IMR-90 (cell line): Measurements from ENCODE around the gene DNAJB2. TPM values are rescaled to one million over a fixed set of nuclear protein-coding genes. Genes with fewer than 3 reads are reported as not detected.

ENCODE experiments used
- ATAC-seq: fragments of 200-7000 bp; cut with Tn5 transposase; 2 replicates; pipeline ENCODE4 v1.9.1; 2020; ENCODE audit warnings: low read depth, mild to moderate bottlenecking, moderate library complexity
- BruUV-seq: library from RNA; stranded (reverse); fragments of 400-500 nt; replicated peaks from 2 replicates; lab custom pipeline; 2021; lab: Mats Ljungman, UMichigan
- CTCF ChIA-PET: fragments of 300-600 bp; formaldehyde crosslinking; extraction: SDS; loops from one replicate; lab custom pipeline; 2021; ENCODE audit warnings: antibody characterized with exemption; lab: Yijun Ruan, JAX
- POLR2A ChIA-PET: fragments of 300-600 bp; sonication (Branson Sonifier 250); formaldehyde crosslinking; loops from one replicate; lab custom pipeline; 2022; ENCODE audit warnings: antibody characterized with exemption; ENCODE audit not compliant: unreplicated experiment; lab: Charles Lee
- DNase-seq: peaks from one replicate; pipeline ENCODE4 v3.0.0; 2013
- H2AFZ ChIP-seq: replicated peaks from 2 replicates; pipeline ENCODE3; 2013; ENCODE audit warnings: low read length, mild to moderate bottlenecking; ENCODE audit not compliant: poor library complexity
- H2AK5ac ChIP-seq: 2 replicates; pipeline ENCODE4 v1.6.1; 2013; ENCODE audit warnings: low read depth, low read length, inconsistent platforms
- H2AK9ac ChIP-seq: replicated peaks from 2 replicates; pipeline ENCODE3; 2013; ENCODE audit warnings: mild to moderate bottlenecking, low read depth, low read length, moderate library complexity; ENCODE audit not compliant: poor library complexity
- H2BK120ac ChIP-seq: 2 replicates; pipeline ENCODE4 v1.6.1; 2013; ENCODE audit warnings: low read depth, low read length, inconsistent platforms
- H2BK15ac ChIP-seq: 3 replicates; pipeline ENCODE4 v1.6.1; 2013; ENCODE audit warnings: low read depth, low read length, inconsistent platforms
- H2BK20ac ChIP-seq: 2 replicates; pipeline ENCODE4 v1.6.1; 2013; ENCODE audit warnings: low read depth, mild to moderate bottlenecking, inconsistent platforms, low read length, moderate library complexity
- H2BK5ac ChIP-seq: 2 replicates; pipeline ENCODE4 v1.6.1; 2013; ENCODE audit warnings: mild to moderate bottlenecking, low read depth, low read length, inconsistent platforms; ENCODE audit not compliant: poor library complexity, severe bottlenecking
- H3K14ac ChIP-seq: replicated peaks from 2 replicates; pipeline ENCODE4 v1.6.1; 2013; ENCODE audit warnings: low read depth, low read length, inconsistent platforms
- H3K18ac ChIP-seq: 2 replicates; pipeline ENCODE4 v1.6.1; 2013; ENCODE audit warnings: low read depth, low read length, control low read depth
- H3K23ac ChIP-seq: 2 replicates; pipeline ENCODE4 v1.6.1; 2013; ENCODE audit warnings: low read depth, low read length, inconsistent platforms
- H3K27ac ChIP-seq: 2 replicates; pipeline ENCODE4 v1.5.1; 2013; ENCODE audit warnings: mild to moderate bottlenecking, control low read depth, low read length; ENCODE audit not compliant: insufficient read depth
- H3K27me3 ChIP-seq: 2 replicates; pipeline ENCODE4 v1.6.1; 2013; ENCODE audit warnings: low read length; ENCODE audit not compliant: control insufficient read depth, insufficient read depth
- H3K36me3 ChIP-seq: 2 replicates; pipeline ENCODE4 v1.6.1; 2013; ENCODE audit warnings: low read length, mixed read lengths; ENCODE audit not compliant: control insufficient read depth, insufficient read depth
- H3K4ac ChIP-seq: 2 replicates; pipeline ENCODE4 v1.6.1; 2013; ENCODE audit warnings: low read depth, low read length, inconsistent platforms
- H3K4me1 ChIP-seq: 2 replicates; pipeline ENCODE4 v1.6.1; 2013; ENCODE audit warnings: low read length, mixed read lengths; ENCODE audit not compliant: control insufficient read depth, insufficient read depth
- H3K4me2 ChIP-seq: 2 replicates; pipeline ENCODE4 v1.6.1; 2013; ENCODE audit warnings: low read depth, mild to moderate bottlenecking, control low read depth, low read length, moderate library complexity
- H3K4me3 ChIP-seq: 2 replicates; pipeline ENCODE4 v1.5.1; 2013; ENCODE audit warnings: low read depth, mild to moderate bottlenecking, control low read depth, low read length, moderate library complexity; ENCODE audit not compliant: insufficient read depth
- H3K56ac ChIP-seq: 2 replicates; pipeline ENCODE4 v1.6.1; 2013; ENCODE audit warnings: low read length, inconsistent platforms; ENCODE audit not compliant: insufficient read depth; ENCODE audit errors: extremely low read depth
- H3K79me1 ChIP-seq, 2 experiments: 2 replicates each; pipeline ENCODE4 v1.6.1; 2013; ENCODE audit warnings: low read length in 2 of 2, inconsistent platforms in 1 of 2, low read depth in 1 of 2
- H3K9ac ChIP-seq: 2 replicates; pipeline ENCODE4 v1.6.1; 2013; ENCODE audit warnings: low read depth, low read length, control low read depth
- H3K9me1 ChIP-seq: 2 replicates; pipeline ENCODE4 v1.6.1; 2013; ENCODE audit warnings: low read length, inconsistent platforms; ENCODE audit not compliant: insufficient read depth
- H3K9me3 ChIP-seq: 2 replicates; pipeline ENCODE4 v1.6.1; 2013; ENCODE audit warnings: low read length; ENCODE audit not compliant: control insufficient read depth, insufficient read depth
- H4K20me1 ChIP-seq: 2 replicates; pipeline ENCODE4 v1.6.1; 2013; ENCODE audit warnings: low read length, inconsistent platforms; ENCODE audit not compliant: insufficient read depth
- H4K5ac ChIP-seq: 2 replicates; pipeline ENCODE4 v1.6.1; 2013; ENCODE audit warnings: mild to moderate bottlenecking, low read depth, low read length, control low read depth
- H4K8ac ChIP-seq, 2 experiments: 2 replicates each; pipeline ENCODE4 v1.6.1; 2013; ENCODE audit warnings: low read depth in 2 of 2, low read length in 2 of 2, control low read depth in 1 of 2, inconsistent platforms in 1 of 2
- H4K91ac ChIP-seq: 2 replicates; pipeline ENCODE4 v1.6.1; 2013; ENCODE audit warnings: low read depth, low read length, inconsistent platforms; ENCODE audit not compliant: insufficient read depth
- BHLHE40 ChIP-seq: fragments of 150-350 bp; IDR thresholded peaks from 2 replicates; pipeline ENCODE4 v1.6.1; 2016; ENCODE audit warnings: mild to moderate bottlenecking, low read depth, low read length
- CEBPB ChIP-seq: IDR thresholded peaks from 2 replicates; pipeline ENCODE4 v1.6.1; 2012; ENCODE audit warnings: low read depth, low read length, improper control_type of control experiment
- CHD1 ChIP-seq: IDR thresholded peaks from 2 replicates; pipeline ENCODE4 v1.6.1; 2012; ENCODE audit warnings: low read depth, low read length, improper control_type of control experiment
- ELK1 ChIP-seq: fragments of 150-350 bp; IDR thresholded peaks from 2 replicates; pipeline ENCODE4 v1.6.1; 2016; ENCODE audit warnings: low read depth, mild to moderate bottlenecking, low read length, moderate library complexity, borderline replicate concordance
- MAZ ChIP-seq: IDR thresholded peaks from 2 replicates; pipeline ENCODE4 v1.6.1; 2012; ENCODE audit warnings: low read depth, mild to moderate bottlenecking, low read length, improper control_type of control experiment, moderate library complexity, borderline replicate concordance
- POLR2A ChIP-seq: IDR thresholded peaks from 2 replicates; pipeline ENCODE4 v1.6.1; 2012; ENCODE audit warnings: mild to moderate bottlenecking, low read depth, low read length
- RCOR1 ChIP-seq: IDR thresholded peaks from 2 replicates; pipeline ENCODE4 v1.6.1; 2012; ENCODE audit warnings: mild to moderate bottlenecking, low read length, improper control_type of control experiment; ENCODE audit not compliant: insufficient replicate concordance
- RFX5 ChIP-seq: IDR thresholded peaks from 2 replicates; pipeline ENCODE4 v1.8.0; 2012; ENCODE audit warnings: low read depth, mild to moderate bottlenecking, low read length, moderate library complexity
- USF2 ChIP-seq: fragments of 150-350 bp; IDR thresholded peaks from 2 replicates; pipeline ENCODE4 v1.6.1; 2017; ENCODE audit warnings: mild to moderate bottlenecking, antibody characterized with exemption, low read length, low read depth
- WGBS, 2 experiments: methylation state at CpG; one replicate each; pipeline versions ENCODE4 v1.1.5 to v1.1.7; 2013; ENCODE audit warnings: missing lambda C conversion rate in 2 of 2; ENCODE audit not compliant: insufficient read length in 1 of 2; ENCODE audit errors: extremely low coverage in 2 of 2; 5-methylcytosine and 5-hydroxymethylcytosine counted together
- dilution Hi-C: fragments of 300-500 bp; cut with HindIII; formaldehyde crosslinking; loops from one replicate; pipeline ENCODE4 v1.14.3; 2018; ENCODE audit warnings: low sequenced_read_pairs; ENCODE audit not compliant: unreplicated experiment
- in situ Hi-C: fragments of 300-500 bp; cut with MboI; formaldehyde crosslinking; loops from 3 replicates; pipeline ENCODE4 v1.14.3; 2019; ENCODE audit warnings: low sequenced_read_pairs, inconsistent platforms, mixed read lengths
- intact Hi-C: fragments of 100-400 bp; cut with micrococcal nuclease; formaldehyde crosslinking; loops from 2 replicates; pipeline ENCODE4 v1.10.0; 2022
- polyA plus RNA-seq, 3 experiments: library from polyadenylated mRNA; depleted of rRNA; stranded (reverse); fragments of >200 nt; gene quantifications; 2 replicates each; pipeline ENCODE4 v1.2.3, GENCODE V29; 2012; ENCODE audit warnings: low replicate concordance in 1 of 3
- total RNA-seq: library from RNA; depleted of rRNA; stranded (reverse); fragments of >200 nt; gene quantifications from 2 replicates; pipeline ENCODE4 v1.2.3, GENCODE V29; 2012

DNAJB2 gene
- total and polyA plus RNA-seq, 2 of the 4 experiments (the other 2 are of a cell fraction), result 30.6 to 45.8 TPM

GRCh38 chr2:219268294-219268693 lies 10.9 kb upstream of the DNAJB2 start:
- Histone ChIP-seq H2BK5ac (no peak overlapping the region), H4K5ac (no peak overlapping the region), H2BK120ac (no peak overlapping the region), H3K4ac (no peak overlapping the region), H4K20me1 (no peaks in the 10 kb centered on the region), H3K56ac (no peak overlapping the region), H4K8ac (no peak overlapping the region), H3K4me2 (no peak overlapping the region), H3K27me3 (peaks cover 29% of the 10 kb centered on the region), H3K4me1 (peaks cover 2% of the 10 kb centered on the region; the same call in 1 of the 2 replicates), H3K4me3 (no peak overlapping the region), H3K79me1 (no peaks in the 10 kb centered on the region), H2AFZ (no peak overlapping the region), H3K27ac (no peak overlapping the region), H2AK5ac (no peak overlapping the region), H2BK20ac (no peak overlapping the region), H4K91ac (no peak overlapping the region), H3K9me1 (no peaks in the 10 kb centered on the region), H2AK9ac (no peak overlapping the region), H3K14ac (no peak overlapping the region), H3K9me3 (no peaks in the 10 kb centered on the region), H3K23ac (no peak overlapping the region), H3K9ac (no peak overlapping the region), H2BK15ac (no peak overlapping the region), H3K36me3 (no peaks in the 10 kb centered on the region), H3K18ac (no peak overlapping the region)
- TF ChIP-seq POLR2A, result no peak
- no peak for TF ChIP-seq CHD1
- no peak for TF ChIP-seq RFX5
- no peak for TF ChIP-seq CEBPB
- TF ChIP-seq USF2, result no peak
- TF ChIP-seq ELK1, result no peak
- TF ChIP-seq MAZ, result no peak
- no peak for TF ChIP-seq BHLHE40
- TF ChIP-seq RCOR1, result no peak
- no TSS peak for BruUV-seq
- ATAC-seq (no peak), DNase-seq (no peak)
- ChIA-PET CTCF (no interaction called here), POLR2A (no interaction called here)
- dilution Hi-C loops (no loop called here), intact Hi-C loops (no loop called here), in situ Hi-C loops (no loop called here)
- no CpG with 5 or more reads among the region's 2 CpGs for WGBS, 2 experiments
